ENCODE results near the gene APOBEC4.

The APOBEC4 gene

GRCh38 chr1:183605904-183606303 lies 47.2 kb downstream of the APOBEC4 start:
- Mint-ChIP-seq H3K9me3 (no peaks in the 10 kb centered on the region), H3K27ac (no peak overlapping the region), H3K36me3 (no peaks in the 10 kb centered on the region)

DNA sequence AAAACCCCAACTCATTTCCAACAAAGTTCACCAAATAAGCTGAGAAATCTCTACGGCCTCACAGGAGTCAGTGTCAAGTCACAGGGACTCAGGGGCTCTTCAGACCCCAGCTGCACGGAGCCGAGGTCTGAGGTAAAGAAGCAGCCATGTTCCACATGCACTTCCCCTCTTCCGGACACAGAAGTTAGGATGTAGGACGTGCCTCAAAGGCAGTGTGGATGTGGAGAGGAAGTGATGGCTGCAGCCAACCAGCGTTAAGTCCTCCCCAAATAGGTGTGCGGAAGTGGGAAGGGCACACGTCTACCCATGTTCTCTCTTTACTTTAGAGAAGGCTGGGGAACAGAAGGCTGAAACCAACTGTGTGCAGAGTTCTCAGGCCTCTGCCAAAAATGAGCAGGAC lies 48.3 kb downstream of the APOBEC4 start:
- ATAC-seq (no peak), DNase-seq (ENCODE audit: low spot score in 2 of 2) (no peak)
- H3K36me3 Mint-ChIP-seq, result no peaks in the 10 kb centered on the region
- H3K9me3 Mint-ChIP-seq, result no peaks in the 10 kb centered on the region
- no peak overlapping the region for H3K27ac Mint-ChIP-seq
- no peak overlapping the region for H3K4me3 Mint-ChIP-seq
- peaks cover 14% of the 10 kb centered on the region for H3K4me1 Mint-ChIP-seq

More at GRCh38 chr1:183605904-183606303, 47.2 kb downstream of the APOBEC4 start:
- no peak for DNase-seq (ENCODE audit: low spot score in 2 of 2)
- no peak for ATAC-seq
- Mint-ChIP-seq H3K4me1 (peaks cover 14% of the 10 kb centered on the region), H3K4me3 (no peak overlapping the region)

DNA sequence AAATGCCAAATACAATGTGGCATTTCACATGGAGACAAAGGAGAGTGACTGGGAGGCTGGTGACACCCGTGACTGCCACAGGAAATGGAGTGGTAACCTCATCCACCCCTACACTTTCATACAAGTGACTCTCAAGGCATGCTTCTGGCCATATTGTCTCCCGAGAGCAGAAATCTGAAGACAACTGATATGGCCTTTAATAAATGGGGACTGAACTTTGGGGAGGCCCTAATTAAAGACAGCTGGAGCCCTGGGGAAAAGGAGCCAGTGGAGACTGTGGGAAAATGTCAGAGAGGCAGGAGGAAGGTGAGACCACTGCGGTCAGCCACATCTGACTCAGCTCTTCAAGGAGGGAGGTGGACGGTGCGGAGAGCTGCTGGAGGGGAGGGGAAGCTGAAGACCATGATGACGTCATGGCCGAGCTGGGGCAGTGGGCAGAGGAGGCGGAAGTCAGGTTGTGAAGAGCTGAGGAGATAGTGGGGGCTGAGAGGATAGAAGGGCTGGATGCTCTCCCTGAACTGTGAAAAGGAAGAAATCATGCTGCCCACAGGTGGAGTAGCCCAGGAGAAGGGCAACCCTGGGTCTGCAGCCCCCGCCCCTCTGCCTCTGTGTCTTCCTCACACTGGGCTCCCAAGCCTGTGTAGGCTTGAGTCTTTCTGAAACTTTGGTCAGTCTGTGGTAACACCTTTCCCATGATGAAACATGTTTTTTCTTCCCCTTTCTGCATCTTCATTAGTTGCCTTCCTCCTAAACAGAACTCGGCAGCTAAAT lies 48.9 kb downstream of the APOBEC4 start:
- DNase-seq (ENCODE audit: low spot score in 2 of 2) (no peak), ATAC-seq (peak; percentile 55)
- peak overlapping the region; percentile 88 for H3K27ac Mint-ChIP-seq
- peaks cover 14% of the 10 kb centered on the region for H3K4me1 Mint-ChIP-seq
- no peaks in the 10 kb centered on the region for H3K9me3 Mint-ChIP-seq
- peak overlapping the region; percentile 9 for H3K4me3 Mint-ChIP-seq
- H3K36me3 Mint-ChIP-seq, result no peaks in the 10 kb centered on the region

- Mint-ChIP-seq H3K36me3 (no peaks in the 10 kb centered on the region), H3K4me1 (peaks cover 19% of the 10 kb centered on the region), H3K4me3 (no peak overlapping the region), H3K27ac (no peak overlapping the region), H3K9me3 (no peaks in the 10 kb centered on the region)
- no peak for DNase-seq (ENCODE audit: low spot score in 2 of 2)
- ATAC-seq, result no peak
These were observed 50.6 kb downstream of the APOBEC4 start for GRCh38 chr1:183602510-183602909.

GRCh38 chr1:183600634-183601033 lies 52.5 kb downstream of the APOBEC4 start:
- H3K27ac Mint-ChIP-seq, result no peak overlapping the region
- no peak for ATAC-seq
- H3K4me3 Mint-ChIP-seq, result no peak overlapping the region
- no peaks in the 10 kb centered on the region for H3K9me3 Mint-ChIP-seq
- H3K36me3 Mint-ChIP-seq, result no peaks in the 10 kb centered on the region
- DNase-seq (ENCODE audit: low spot score in 2 of 2), result no peak
- peaks cover 19% of the 10 kb centered on the region for H3K4me1 Mint-ChIP-seq

- H3K27ac Mint-ChIP-seq, result no peak overlapping the region
- peak; percentile 42 for ATAC-seq
These were observed 53.0 kb downstream of the APOBEC4 start for GRCh38 chr1:183600136-183600535.

DNA sequence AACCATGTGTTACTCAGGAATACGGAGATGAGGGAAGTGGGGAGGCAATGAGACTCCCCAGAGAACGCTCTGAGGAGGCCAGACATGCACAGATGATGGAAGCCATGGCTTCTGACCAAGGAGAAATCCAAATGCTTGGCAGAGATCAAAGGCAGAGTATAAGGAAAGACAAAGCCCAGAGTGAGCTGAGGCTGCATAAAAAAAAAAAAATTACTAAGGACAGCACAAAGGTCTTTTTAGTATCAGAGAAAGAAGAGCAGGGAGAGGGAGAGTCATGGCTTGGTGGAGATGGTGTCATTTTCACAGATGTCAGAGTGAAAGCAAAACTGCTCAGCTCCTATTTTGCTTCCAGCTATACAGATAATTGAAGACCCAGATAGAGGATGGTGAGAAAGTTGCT lies 54.7 kb downstream of the APOBEC4 start:
- Mint-ChIP-seq H3K4me3 (no peak overlapping the region), H3K4me1 (peaks cover 9% of the 10 kb centered on the region), H3K9me3 (no peaks in the 10 kb centered on the region), H3K36me3 (no peaks in the 10 kb centered on the region), H3K27ac (no peak overlapping the region)
- DNase-seq (ENCODE audit: low spot score in 2 of 2) (no peak), ATAC-seq (peak; percentile 47)

More at GRCh38 chr1:183600136-183600535, 53.0 kb downstream of the APOBEC4 start:
- H3K4me1 Mint-ChIP-seq, result peaks cover 19% of the 10 kb centered on the region
- H3K36me3 Mint-ChIP-seq, result no peaks in the 10 kb centered on the region
- H3K4me3 Mint-ChIP-seq, result no peak overlapping the region
- H3K9me3 Mint-ChIP-seq, result no peaks in the 10 kb centered on the region
- no peak for DNase-seq (ENCODE audit: low spot score in 2 of 2)

DNA sequence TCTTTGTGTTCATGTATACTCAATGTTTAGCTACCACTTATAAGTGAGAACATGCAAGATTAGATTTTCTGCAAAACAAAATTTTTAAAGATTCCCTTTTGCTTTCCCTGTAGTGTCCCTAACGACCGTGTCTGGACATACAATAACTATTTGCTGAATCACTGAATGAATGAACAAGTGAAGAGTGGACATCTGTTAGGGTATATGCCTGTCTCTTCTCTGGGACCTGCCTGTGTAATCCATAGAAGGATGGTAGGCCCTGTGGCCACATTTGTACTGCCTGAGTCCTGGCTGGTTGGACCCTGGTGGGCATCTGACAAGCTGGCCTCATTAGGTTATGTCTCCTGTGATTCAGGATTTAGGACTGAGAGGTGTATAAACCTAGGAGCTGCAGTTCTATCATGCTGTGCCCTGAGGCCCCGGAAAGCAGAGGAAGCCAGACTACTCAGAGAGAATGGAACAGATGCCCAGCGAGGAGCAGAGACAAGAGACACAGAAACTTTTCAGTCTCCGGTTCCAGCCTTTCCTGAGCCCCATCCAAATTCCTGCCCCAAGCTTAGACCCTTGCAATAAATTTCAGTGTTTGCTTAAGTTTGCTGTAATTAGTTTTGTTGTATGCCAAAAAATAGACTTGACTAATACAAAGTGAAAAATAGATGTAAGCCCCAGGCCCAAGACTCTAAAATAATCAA lies 55.3 kb downstream of the APOBEC4 start:
- ATAC-seq (no peak), DNase-seq (ENCODE audit: low spot score in 2 of 2) (no peak)
- Mint-ChIP-seq H3K36me3 (no peaks in the 10 kb centered on the region), H3K9me3 (no peaks in the 10 kb centered on the region), H3K27ac (no peak overlapping the region), H3K4me1 (peaks cover 14% of the 10 kb centered on the region), H3K4me3 (no peak overlapping the region)

DNA sequence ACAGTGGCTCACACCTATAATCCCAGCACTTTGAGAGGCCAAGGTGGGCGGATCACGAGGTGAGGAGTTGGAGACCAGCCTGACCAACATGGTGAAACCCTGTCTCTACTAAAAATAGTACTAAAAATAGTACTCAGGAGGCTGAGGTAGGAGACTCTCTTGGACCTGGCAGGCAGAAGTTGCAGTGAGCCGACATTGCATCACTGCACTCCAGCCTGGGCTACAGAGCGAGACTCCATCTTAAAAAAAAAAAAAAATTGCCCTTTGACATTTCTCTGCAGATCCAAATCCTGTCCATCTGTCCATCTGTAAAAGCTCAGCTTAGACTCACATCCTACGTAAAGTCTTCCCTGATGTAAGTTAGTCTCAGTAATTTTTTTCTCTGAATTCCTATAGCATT lies 56.6 kb downstream of the APOBEC4 start:
- H3K4me3 Mint-ChIP-seq, result no peak overlapping the region

More for the DNA sequence above, 56.6 kb downstream of the APOBEC4 start:
- DNase-seq (ENCODE audit: low spot score in 2 of 2) (no peak), ATAC-seq (no peak)
- Mint-ChIP-seq H3K4me1 (peaks cover 14% of the 10 kb centered on the region), H3K27ac (no peak overlapping the region), H3K9me3 (no peaks in the 10 kb centered on the region), H3K36me3 (no peaks in the 10 kb centered on the region)

Measured in stimulated activated effector memory CD8-positive, alpha-beta T cell treated with anti-CD3 and anti-CD28 coated beads, Interleukin-12 subunit alpha, Interleukin-12 subunit beta, amount 100 ng/mL, for 72 hours (primary cell).